Caco-2 (cell line): ENCODE data around the gene FXYD1. TPM values are rescaled to one million over a fixed set of nuclear protein-coding genes. Genes with fewer than 3 reads are reported as not detected.

Experiments used
- BruUV-seq: library from RNA; stranded (reverse); fragments of 400-500 nt; replicated peaks from 2 replicates; lab custom pipeline; 2021; lab: Mats Ljungman, UMichigan
- CTCF ChIA-PET: fragments of 300-600 bp; sonication (Branson Sonifier 250); formaldehyde crosslinking; loops from one replicate; lab custom pipeline; 2022; ENCODE audit warnings: antibody characterized with exemption; lab: Charles Lee
- POLR2A ChIA-PET: fragments of 300-600 bp; sonication (Branson Sonifier 250); formaldehyde crosslinking; loops from one replicate; lab custom pipeline; 2022; ENCODE audit warnings: antibody characterized with exemption; lab: Charles Lee
- DNase-seq, 2 experiments: peaks; one replicate each; pipeline versions ENCODE4 v3.0.0 to v3.0.0-alpha.2; 2020 to 2022
- H3K27me3 ChIP-seq: replicated peaks from 2 replicates; pipeline ENCODE4 v1.6.0; 2011; ENCODE audit warnings: low read length; ENCODE audit not compliant: control insufficient read depth, insufficient read depth
- H3K36me3 ChIP-seq: 2 replicates; pipeline ENCODE4 v1.5.1; 2011; ENCODE audit warnings: low read length; ENCODE audit not compliant: control insufficient read depth, insufficient read depth
- H3K4me1 ChIP-seq: fragments of 250-450 bp; sonication (Bioruptor Pico); 2 replicates; pipeline ENCODE4 v1.5.1; 2020; ENCODE audit warnings: mild to moderate bottlenecking
- H3K4me3 ChIP-seq: 2 replicates; pipeline ENCODE4 v1.5.1; 2011; ENCODE audit warnings: low read depth, mild to moderate bottlenecking, control low read depth, low read length
- H3K9me3 ChIP-seq: fragments of 250-450 bp; sonication (Bioruptor Pico); 2 replicates; pipeline ENCODE4 v1.5.1; 2020; ENCODE audit warnings: mild to moderate bottlenecking, moderate library complexity
- H3K27ac Mint-ChIP-seq: one replicate; pipeline ENCODE4 v1.8.0; 2022; ENCODE audit warnings: mixed read lengths; ENCODE audit not compliant: unreplicated experiment
- H3K27me3 Mint-ChIP-seq: one replicate; pipeline ENCODE4 v1.8.0; 2022; ENCODE audit warnings: mixed read lengths; ENCODE audit not compliant: insufficient read depth, unreplicated experiment
- H3K36me3 Mint-ChIP-seq: one replicate; pipeline ENCODE4 v1.8.0; 2022; ENCODE audit warnings: mild to moderate bottlenecking, mixed read lengths; ENCODE audit not compliant: insufficient read depth, unreplicated experiment
- H3K4me1 Mint-ChIP-seq: one replicate; pipeline ENCODE4 v1.8.0; 2022; ENCODE audit warnings: low read depth, mixed read lengths; ENCODE audit not compliant: unreplicated experiment
- H3K4me3 Mint-ChIP-seq: one replicate; pipeline ENCODE4 v1.8.0; 2022; ENCODE audit warnings: mild to moderate bottlenecking, moderate library complexity, mixed read lengths; ENCODE audit not compliant: unreplicated experiment
- H3K9me3 Mint-ChIP-seq: one replicate; pipeline ENCODE4 v1.8.0; 2022; ENCODE audit warnings: mixed read lengths; ENCODE audit not compliant: unreplicated experiment
- intact Hi-C: fragments of 100-400 bp; cut with micrococcal nuclease; formaldehyde crosslinking; loops from one replicate; pipeline ENCODE4 v1.10.0; 2022; ENCODE audit not compliant: unreplicated experiment
- total RNA-seq: library from RNA; stranded (reverse); gene quantifications from 2 replicates; pipeline ENCODE4 v1.2.3, GENCODE V29; 2022
- TF ChIP-seq, protein P1 (sequence below), 2 experiments: fragments of 200-600 bp in 1 of 2; IDR thresholded peaks; 1 replicate in 1 of 2; 2 replicates in 1 of 2; pipeline versions ENCODE4 v1.5.1 to v1.8.0; 2011 to 2022; ENCODE audit warnings: antibody characterized with exemption in 1 of 2, control low read depth in 1 of 2, inconsistent platforms in 1 of 2, low read depth in 1 of 2, low read length in 1 of 2, mild to moderate bottlenecking in 1 of 2, moderate library complexity in 1 of 2; ENCODE audit not compliant: insufficient read depth in 1 of 2, severe bottlenecking in 1 of 2, unreplicated experiment in 1 of 2

FXYD1 gene
- total RNA-seq, 1 experiment from 2014 or later, result not detected

- Mint-ChIP-seq H3K27ac (no peak overlapping the region), H3K27me3 (no peaks in the 10 kb centered on the region), H3K9me3 (peaks cover 24% of the 10 kb centered on the region), H3K4me3 (no peak overlapping the region), H3K36me3 (peaks cover 6% of the 10 kb centered on the region), H3K4me1 (no peaks in the 10 kb centered on the region)
- Histone ChIP-seq H3K9me3 (peaks cover 29% of the 10 kb centered on the region), H3K27me3 (no peaks in the 10 kb centered on the region), H3K4me3 (no peak overlapping the region), H3K4me1 (no peaks in the 10 kb centered on the region), H3K36me3 (no peaks in the 10 kb centered on the region)
- TF ChIP-seq, protein P1, sequence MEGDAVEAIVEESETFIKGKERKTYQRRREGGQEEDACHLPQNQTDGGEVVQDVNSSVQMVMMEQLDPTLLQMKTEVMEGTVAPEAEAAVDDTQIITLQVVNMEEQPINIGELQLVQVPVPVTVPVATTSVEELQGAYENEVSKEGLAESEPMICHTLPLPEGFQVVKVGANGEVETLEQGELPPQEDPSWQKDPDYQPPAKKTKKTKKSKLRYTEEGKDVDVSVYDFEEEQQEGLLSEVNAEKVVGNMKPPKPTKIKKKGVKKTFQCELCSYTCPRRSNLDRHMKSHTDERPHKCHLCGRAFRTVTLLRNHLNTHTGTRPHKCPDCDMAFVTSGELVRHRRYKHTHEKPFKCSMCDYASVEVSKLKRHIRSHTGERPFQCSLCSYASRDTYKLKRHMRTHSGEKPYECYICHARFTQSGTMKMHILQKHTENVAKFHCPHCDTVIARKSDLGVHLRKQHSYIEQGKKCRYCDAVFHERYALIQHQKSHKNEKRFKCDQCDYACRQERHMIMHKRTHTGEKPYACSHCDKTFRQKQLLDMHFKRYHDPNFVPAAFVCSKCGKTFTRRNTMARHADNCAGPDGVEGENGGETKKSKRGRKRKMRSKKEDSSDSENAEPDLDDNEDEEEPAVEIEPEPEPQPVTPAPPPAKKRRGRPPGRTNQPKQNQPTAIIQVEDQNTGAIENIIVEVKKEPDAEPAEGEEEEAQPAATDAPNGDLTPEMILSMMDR (IDR thresholded peaks at IDR 0.05; ENCODE audit: insufficient read depth in 1 of 2, low read depth in 1 of 2, low read length in 1 of 2, severe bottlenecking in 1 of 2, unreplicated experiment in 1 of 2), result no peak
- DNase-seq, result no peak
- intact Hi-C loops, result no loop called here
- BruUV-seq, result no TSS peak
- POLR2A ChIA-PET, result no interaction called here
- CTCF ChIA-PET, result no interaction called here
Observed at GRCh38 chr19:35167251-35168119, 28.9 kb downstream of the FXYD1 start.

DNA sequence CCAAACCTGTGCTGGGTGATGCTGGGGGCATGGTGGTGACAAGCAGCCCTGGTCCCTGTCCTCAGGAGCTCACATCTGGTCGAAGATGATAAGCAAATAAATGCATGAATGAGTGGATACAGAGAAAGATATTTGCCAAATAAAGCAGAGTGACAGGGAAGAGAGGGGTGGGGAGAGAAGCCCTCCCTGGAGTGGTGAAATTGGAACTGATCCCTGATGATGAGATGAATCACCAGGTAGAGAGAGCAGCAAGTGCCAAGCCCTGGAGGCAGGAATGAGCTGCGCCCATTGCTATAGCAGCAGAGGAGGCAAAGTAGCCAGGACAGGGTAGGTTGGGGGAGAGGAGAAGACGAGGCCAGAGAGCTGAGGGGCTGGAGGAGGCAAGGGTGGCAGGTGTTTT is 29.6 kb downstream of the FXYD1 start:
- H3K27me3 Mint-ChIP-seq, result no peaks in the 10 kb centered on the region
- DNase-seq, result no peak
- H3K4me1 ChIP-seq, result peaks cover 4% of the 10 kb centered on the region; the same call in 1 of the 2 replicates
- H3K27me3 ChIP-seq, result no peaks in the 10 kb centered on the region
- H3K9me3 Mint-ChIP-seq, result peaks cover 24% of the 10 kb centered on the region
- H3K36me3 Mint-ChIP-seq, result peaks cover 6% of the 10 kb centered on the region
- H3K4me1 Mint-ChIP-seq, result no peaks in the 10 kb centered on the region
- intact Hi-C loops, result no loop called here
- TF ChIP-seq, protein P1 (IDR thresholded peaks at IDR 0.05; ENCODE audit: insufficient read depth in 1 of 2, low read depth in 1 of 2, low read length in 1 of 2, severe bottlenecking in 1 of 2, unreplicated experiment in 1 of 2), result no peak
- H3K4me3 Mint-ChIP-seq, result no peak overlapping the region
- no TSS peak for BruUV-seq
- no peaks in the 10 kb centered on the region for H3K36me3 ChIP-seq
- ChIA-PET CTCF (interaction anchor here (0.7 kb wide), 1 partner anchor 101 kb away, joined by 3 read pairs; no protein-coding TSS in a partner anchor), POLR2A (no interaction called here)
- peaks cover 29% of the 10 kb centered on the region for H3K9me3 ChIP-seq
- H3K27ac Mint-ChIP-seq, result no peak overlapping the region
- H3K4me3 ChIP-seq, result no peak overlapping the region

DNA sequence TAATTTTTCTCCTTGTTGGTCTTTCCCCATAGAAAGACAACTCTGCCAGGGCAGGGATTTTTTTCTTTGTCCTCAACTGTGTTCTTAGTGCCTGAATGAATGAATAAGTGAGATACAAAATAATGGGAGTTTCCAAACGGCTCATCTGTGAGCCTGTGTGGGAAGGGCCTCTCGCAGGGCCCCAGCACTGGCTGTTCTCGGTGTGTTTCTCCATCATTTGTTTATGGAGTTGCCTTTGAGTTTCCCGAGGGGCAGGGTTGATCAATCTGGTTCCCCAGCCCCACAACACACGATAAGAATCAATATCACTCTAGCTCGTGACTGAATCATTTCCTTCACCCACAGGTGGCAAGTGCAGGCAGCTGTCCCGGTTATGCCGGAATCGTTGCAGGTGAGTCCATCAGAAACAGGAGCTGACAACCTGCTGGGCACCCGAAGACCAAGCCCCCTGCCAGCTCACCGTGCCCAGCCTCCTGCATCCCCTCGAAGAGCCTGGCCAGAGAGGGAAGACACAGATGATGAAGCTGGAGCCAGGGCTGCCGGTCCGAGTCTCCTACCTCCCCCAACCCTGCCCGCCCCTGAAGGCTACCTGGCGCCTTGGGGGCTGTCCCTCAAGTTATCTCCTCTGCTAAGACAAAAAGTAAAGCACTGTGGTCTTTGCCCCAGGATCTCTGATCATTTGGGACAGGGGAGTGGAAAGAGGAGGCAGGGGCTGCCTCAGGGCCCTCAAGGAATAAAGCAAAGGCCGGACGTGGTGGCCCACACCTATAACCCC is 30.8 kb downstream of the FXYD1 start:
- Mint-ChIP-seq H3K36me3 (peaks cover 6% of the 10 kb centered on the region), H3K9me3 (peaks cover 33% of the 10 kb centered on the region), H3K27me3 (no peaks in the 10 kb centered on the region), H3K4me3 (no peak overlapping the region), H3K4me1 (no peaks in the 10 kb centered on the region), H3K27ac (no peak overlapping the region)
- ChIA-PET CTCF (no interaction called here), POLR2A (no interaction called here)
- TF ChIP-seq, protein P1 (IDR thresholded peaks at IDR 0.05; ENCODE audit: insufficient read depth in 1 of 2, low read depth in 1 of 2, low read length in 1 of 2, severe bottlenecking in 1 of 2, unreplicated experiment in 1 of 2), result no peak
- no peak for DNase-seq
- H3K27me3 ChIP-seq, result no peaks in the 10 kb centered on the region
- H3K4me3 ChIP-seq, result no peak overlapping the region
- peaks cover 25% of the 10 kb centered on the region; the same call in 1 of the 2 replicates for H3K9me3 ChIP-seq
- no peaks in the 10 kb centered on the region for H3K36me3 ChIP-seq
- no TSS peak for BruUV-seq
- intact Hi-C loops, result no loop called here
- H3K4me1 ChIP-seq, result peaks cover 6% of the 10 kb centered on the region; the same call in 1 of the 2 replicates
